ENCODE measurements around the gene RFFL.

The RFFL gene

GRCh38 chr17:35069311-35069710 lies 5.8 kb upstream of the RFFL start:
- Histone ChIP-seq H3K9me3 (ENCODE audit: insufficient read depth, low read length) (no peaks in the 10 kb centered on the region), H3K4me1 (ENCODE audit: insufficient read depth, insufficient read length) (no peaks in the 10 kb centered on the region), H3K27me3 (ENCODE audit: insufficient read depth, insufficient read length) (no peaks in the 10 kb centered on the region), H3K4me3 (ENCODE audit: insufficient read length, low read depth) (no peak overlapping the region), H3K36me3 (ENCODE audit: insufficient read depth, insufficient read length, low read length) (no peaks in the 10 kb centered on the region), H3K9ac (ENCODE audit: insufficient read length, low read depth) (no peak overlapping the region)
- TF ChIP-seq SUZ12 (IDR thresholded peaks at IDR 0.05; ENCODE audit: extremely low read depth, insufficient read depth, insufficient read length) (no peak), ZNF274 (IDR thresholded peaks at IDR 0.05; ENCODE audit: low read depth, low read length) (no peak), YY1 (IDR thresholded peaks at IDR 0.05; ENCODE audit: insufficient read depth, insufficient read length) (no peak)
- no peak for DNase-seq (ENCODE audit: low read depth, low spot score)

- no peaks in the 10 kb centered on the region for H3K9me3 ChIP-seq (ENCODE audit: insufficient read depth, low read length)
- H3K36me3 ChIP-seq (ENCODE audit: insufficient read depth, insufficient read length, low read length), result no peaks in the 10 kb centered on the region
- H3K27me3 ChIP-seq (ENCODE audit: insufficient read depth, insufficient read length), result no peaks in the 10 kb centered on the region
- no peak overlapping the region for H3K9ac ChIP-seq (ENCODE audit: insufficient read length, low read depth)
- no peak for DNase-seq (ENCODE audit: low read depth, low spot score)
- no peak for TF ChIP-seq SUZ12 (IDR thresholded peaks at IDR 0.05; ENCODE audit: extremely low read depth, insufficient read depth, insufficient read length)
- no peak for TF ChIP-seq ZNF274 (IDR thresholded peaks at IDR 0.05; ENCODE audit: low read depth, low read length)
- TF ChIP-seq YY1 (IDR thresholded peaks at IDR 0.05; ENCODE audit: insufficient read depth, insufficient read length), result no peak
- no peak overlapping the region for H3K4me3 ChIP-seq (ENCODE audit: insufficient read length, low read depth)
- no peaks in the 10 kb centered on the region for H3K4me1 ChIP-seq (ENCODE audit: insufficient read depth, insufficient read length)
Measured at GRCh38 chr17:35068249-35068648, 4.7 kb upstream of the RFFL start.

- H3K27me3 ChIP-seq (ENCODE audit: insufficient read depth, insufficient read length), result peaks cover 5% of the 10 kb centered on the region
- DNase-seq (ENCODE audit: low read depth, low spot score), result no peak
- H3K4me1 ChIP-seq (ENCODE audit: insufficient read depth, insufficient read length), result no peaks in the 10 kb centered on the region
- no peaks in the 10 kb centered on the region for H3K9me3 ChIP-seq (ENCODE audit: insufficient read depth, low read length)
- TF ChIP-seq ZNF274 (IDR thresholded peaks at IDR 0.05; ENCODE audit: low read depth, low read length), result no peak
- TF ChIP-seq YY1 (IDR thresholded peaks at IDR 0.05; ENCODE audit: insufficient read depth, insufficient read length), result no peak
- H3K9ac ChIP-seq (ENCODE audit: insufficient read length, low read depth), result no peak overlapping the region
- H3K4me3 ChIP-seq (ENCODE audit: insufficient read length, low read depth), result no peak overlapping the region
- no peaks in the 10 kb centered on the region for H3K36me3 ChIP-seq (ENCODE audit: insufficient read depth, insufficient read length, low read length)
Measured at GRCh38 chr17:35065880-35066279, 2.4 kb upstream of the RFFL start.

- no peak for DNase-seq (ENCODE audit: low read depth, low spot score)
- TF ChIP-seq ZNF274 (IDR thresholded peaks at IDR 0.05; ENCODE audit: low read depth, low read length), result no peak
- Histone ChIP-seq H3K27me3 (ENCODE audit: insufficient read depth, insufficient read length) (peaks cover 7% of the 10 kb centered on the region), H3K4me1 (ENCODE audit: insufficient read depth, insufficient read length) (no peaks in the 10 kb centered on the region), H3K9me3 (ENCODE audit: insufficient read depth, low read length) (no peaks in the 10 kb centered on the region), H3K4me3 (ENCODE audit: insufficient read length, low read depth) (no peak overlapping the region), H3K36me3 (ENCODE audit: insufficient read depth, insufficient read length, low read length) (no peaks in the 10 kb centered on the region), H3K9ac (ENCODE audit: insufficient read length, low read depth) (no peak overlapping the region)
Measured at GRCh38 chr17:35064516-35065215, 1.2 kb upstream of the RFFL start.

- peaks cover 7% of the 10 kb centered on the region for H3K27me3 ChIP-seq (ENCODE audit: insufficient read depth, insufficient read length)
- no peak overlapping the region for H3K4me3 ChIP-seq (ENCODE audit: insufficient read length, low read depth)
- H3K9ac ChIP-seq (ENCODE audit: insufficient read length, low read depth), result no peak overlapping the region
- no peak for TF ChIP-seq ZNF274 (IDR thresholded peaks at IDR 0.05; ENCODE audit: low read depth, low read length)
- no peak for TF ChIP-seq YY1 (IDR thresholded peaks at IDR 0.05; ENCODE audit: insufficient read depth, insufficient read length)
- no peak for TF ChIP-seq SUZ12 (IDR thresholded peaks at IDR 0.05; ENCODE audit: extremely low read depth, insufficient read depth, insufficient read length)
- DNase-seq (ENCODE audit: low read depth, low spot score), result no peak
- H3K36me3 ChIP-seq (ENCODE audit: insufficient read depth, insufficient read length, low read length), result no peaks in the 10 kb centered on the region
- H3K9me3 ChIP-seq (ENCODE audit: insufficient read depth, low read length), result no peaks in the 10 kb centered on the region
- no peaks in the 10 kb centered on the region for H3K4me1 ChIP-seq (ENCODE audit: insufficient read depth, insufficient read length)
Measured at GRCh38 chr17:35062308-35062707, 1.2 kb downstream of the RFFL start.

GRCh38 chr17:35057332-35057915 lies 6.1 kb downstream of the RFFL start:
- Histone ChIP-seq H3K36me3 (ENCODE audit: insufficient read depth, insufficient read length, low read length) (no peaks in the 10 kb centered on the region), H3K9me3 (ENCODE audit: insufficient read depth, low read length) (no peaks in the 10 kb centered on the region), H3K4me3 (ENCODE audit: insufficient read length, low read depth) (no peak overlapping the region), H3K27me3 (ENCODE audit: insufficient read depth, insufficient read length) (peaks cover 7% of the 10 kb centered on the region), H3K9ac (ENCODE audit: insufficient read length, low read depth) (no peak overlapping the region), H3K4me1 (ENCODE audit: insufficient read depth, insufficient read length) (no peaks in the 10 kb centered on the region)
- DNase-seq (ENCODE audit: low read depth, low spot score), result no peak
- TF ChIP-seq SUZ12 (IDR thresholded peaks at IDR 0.05; ENCODE audit: extremely low read depth, insufficient read depth, insufficient read length) (no peak), YY1 (IDR thresholded peaks at IDR 0.05; ENCODE audit: insufficient read depth, insufficient read length) (no peak), ZNF274 (IDR thresholded peaks at IDR 0.05; ENCODE audit: low read depth, low read length) (no peak)

GRCh38 chr17:35056013-35056412 lies 7.5 kb downstream of the RFFL start:
- Histone ChIP-seq H3K9ac (ENCODE audit: insufficient read length, low read depth) (no peak overlapping the region), H3K4me1 (ENCODE audit: insufficient read depth, insufficient read length) (no peaks in the 10 kb centered on the region), H3K36me3 (ENCODE audit: insufficient read depth, insufficient read length, low read length) (no peaks in the 10 kb centered on the region), H3K9me3 (ENCODE audit: insufficient read depth, low read length) (no peaks in the 10 kb centered on the region), H3K27me3 (ENCODE audit: insufficient read depth, insufficient read length) (peaks cover 3% of the 10 kb centered on the region), H3K4me3 (ENCODE audit: insufficient read length, low read depth) (no peak overlapping the region)
- no peak for DNase-seq (ENCODE audit: low read depth, low spot score)
- TF ChIP-seq ZNF274 (IDR thresholded peaks at IDR 0.05; ENCODE audit: low read depth, low read length) (no peak), YY1 (IDR thresholded peaks at IDR 0.05; ENCODE audit: insufficient read depth, insufficient read length) (no peak), SUZ12 (IDR thresholded peaks at IDR 0.05; ENCODE audit: extremely low read depth, insufficient read depth, insufficient read length) (no peak)

Data from NT2/D1 (cell line).